Mucosa of rectum (tissue), 2 donors: Measurements from ENCODE around the gene GATAD2B.

Experiments
- H3K27ac ChIP-seq, 2 donors: one replicate each; pipeline ENCODE4 v1.7.0; 2013; ENCODE audit warnings: inconsistent platforms in 2 of 2, low read depth in 2 of 2, low read length in 2 of 2
- H3K27me3 ChIP-seq, 2 donors: one replicate each; pipeline ENCODE4 v1.7.0; 2013; ENCODE audit warnings: low read length in 2 of 2; ENCODE audit not compliant: control insufficient read depth in 2 of 2, insufficient read depth in 2 of 2
- H3K36me3 ChIP-seq, 2 donors: one replicate each; pipeline ENCODE4 v1.7.0; 2013; ENCODE audit warnings: low read length in 2 of 2; ENCODE audit not compliant: control insufficient read depth in 2 of 2, insufficient read depth in 2 of 2
- H3K4me1 ChIP-seq, 2 donors: one replicate each; pipeline ENCODE4 v1.7.0; 2013; ENCODE audit warnings: low read length in 2 of 2, mild to moderate bottlenecking in 1 of 2; ENCODE audit not compliant: control insufficient read depth in 2 of 2, insufficient read depth in 2 of 2
- H3K4me3 ChIP-seq, 2 donors: one replicate each; pipeline ENCODE4 v1.7.0; 2013; ENCODE audit warnings: low read length in 2 of 2
- H3K9ac ChIP-seq, 2 donors: one replicate each; pipeline ENCODE4 v1.7.0; 2013; ENCODE audit warnings: low read length in 2 of 2, low read depth in 1 of 2, mild to moderate bottlenecking in 1 of 2
- H3K9me3 ChIP-seq, 2 donors: one replicate each; pipeline ENCODE4 v1.7.0; 2013; ENCODE audit warnings: low read length in 2 of 2; ENCODE audit not compliant: control insufficient read depth in 2 of 2
- donor health status: healthy.
- donor health status: Normal muscosa, but diverticular disease.

GATAD2B gene

GRCh38 chr1:153932156-153933131 lies 9.7 kb upstream of the GATAD2B start:
- no peaks in the 10 kb centered on the region for H3K9me3 ChIP-seq
- H3K4me3 ChIP-seq, result no peak overlapping the region
- peaks cover 0 to 3% of the 10 kb centered on the region in 2 donors for H3K4me1 ChIP-seq
- H3K36me3 ChIP-seq, result peaks cover 53 to 63% of the 10 kb centered on the region in 2 donors
- no peak overlapping the region for H3K9ac ChIP-seq
- H3K27me3 ChIP-seq, result no peaks in the 10 kb centered on the region
- H3K27ac ChIP-seq, result no peak overlapping the region

- Histone ChIP-seq H3K27me3 (no peaks in the 10 kb centered on the region), H3K27ac (no peak overlapping the region), H3K36me3 (peaks cover 35 to 44% of the 10 kb centered on the region in 2 donors), H3K4me1 (peaks cover 0 to 3% of the 10 kb centered on the region in 2 donors), H3K9me3 (no peaks in the 10 kb centered on the region), H3K4me3 (no peak overlapping the region), H3K9ac (no peak overlapping the region)
These were observed 7.5 kb upstream of the GATAD2B start for GRCh38 chr1:153929981-153930948.

GRCh38 chr1:153929426-153929825 lies 6.7 kb upstream of the GATAD2B start:
- peaks cover 0 to 3% of the 10 kb centered on the region in 2 donors for H3K4me1 ChIP-seq
- H3K27ac ChIP-seq, result no peak overlapping the region
- no peak overlapping the region for H3K9ac ChIP-seq
- no peaks in the 10 kb centered on the region for H3K9me3 ChIP-seq
- no peaks in the 10 kb centered on the region for H3K27me3 ChIP-seq
- peaks cover 31 to 38% of the 10 kb centered on the region in 2 donors for H3K36me3 ChIP-seq
- no peak overlapping the region for H3K4me3 ChIP-seq

- Histone ChIP-seq H3K4me3 (no peak overlapping the region), H3K27me3 (no peaks in the 10 kb centered on the region), H3K4me1 (peaks cover 4 to 6% of the 10 kb centered on the region in 2 donors), H3K9me3 (no peaks in the 10 kb centered on the region), H3K27ac (peak overlapping the region in 1 of 2 donors; percentile 38), H3K36me3 (peaks cover 31 to 34% of the 10 kb centered on the region in 2 donors), H3K9ac (no peak overlapping the region)
These were observed 6.1 kb upstream of the GATAD2B start for GRCh38 chr1:153928791-153929341.

GRCh38 chr1:153928245-153928644 lies 5.5 kb upstream of the GATAD2B start:
- Histone ChIP-seq H3K36me3 (peaks cover 28 to 31% of the 10 kb centered on the region in 2 donors), H3K27ac (no peak overlapping the region), H3K9ac (no peak overlapping the region), H3K4me3 (no peak overlapping the region), H3K4me1 (peaks cover 5 to 11% of the 10 kb centered on the region in 2 donors), H3K27me3 (no peaks in the 10 kb centered on the region), H3K9me3 (no peaks in the 10 kb centered on the region)

GRCh38 chr1:153926405-153926804 lies 3.6 kb upstream of the GATAD2B start:
- Histone ChIP-seq H3K36me3 (peaks cover 14 to 19% of the 10 kb centered on the region in 2 donors), H3K4me1 (peaks cover 10 to 17% of the 10 kb centered on the region in 2 donors), H3K9me3 (no peaks in the 10 kb centered on the region), H3K4me3 (no peak overlapping the region), H3K27me3 (no peaks in the 10 kb centered on the region), H3K9ac (no peak overlapping the region), H3K27ac (no peak overlapping the region)

- Histone ChIP-seq H3K4me3 (peak overlapping the region; percentile 81 to 85), H3K27ac (peak overlapping the region; percentile 84 to 87), H3K36me3 (peaks cover 0 to 4% of the 10 kb centered on the region in 2 donors), H3K27me3 (no peaks in the 10 kb centered on the region), H3K4me1 (peaks cover 26 to 29% of the 10 kb centered on the region in 2 donors), H3K9ac (peak overlapping the region; percentile 67 to 79), H3K9me3 (no peaks in the 10 kb centered on the region)
These were observed 448 bp downstream of the GATAD2B start for GRCh38 chr1:153922076-153922971.

- peaks cover 0 to 4% of the 10 kb centered on the region in 2 donors for H3K36me3 ChIP-seq
- H3K9ac ChIP-seq, result peak overlapping the region; percentile 67 to 79
- peak overlapping the region; percentile 84 to 87 for H3K27ac ChIP-seq
- peak overlapping the region; percentile 81 to 85 for H3K4me3 ChIP-seq
- H3K4me1 ChIP-seq, result peaks cover 26 to 29% of the 10 kb centered on the region in 2 donors
- no peaks in the 10 kb centered on the region for H3K9me3 ChIP-seq
- H3K27me3 ChIP-seq, result no peaks in the 10 kb centered on the region
These were observed 1.0 kb downstream of the GATAD2B start for GRCh38 chr1:153921803-153922075.
